Thoracic aorta (tissue), 2 donors: ENCODE results near the gene ZNF554. TPM values are rescaled to one million over a fixed set of nuclear protein-coding genes. Genes with fewer than 3 reads are reported as not detected.
A peak's percentile ranks its signal among the peaks of the same experiment; 100 is the strongest.

Source experiments
- ATAC-seq: fragments of 150-250 bp; one replicate; pipeline ENCODE4 v1.8.0; 2017; ENCODE audit warnings: low read depth; ENCODE audit not compliant: insufficient number of reproducible peaks, low FRiP score
- DNase-seq: peaks from one replicate; pipeline ENCODE4 v3.0.0-alpha.2; 2020; ENCODE audit warnings: low spot score
- H3K27ac ChIP-seq, 2 donors: fragments of 200-600 bp; sonication (generic); 1 replicate in 1 of 2; 2 replicates in 1 of 2; pipeline ENCODE4 v1.5.1; 2016; ENCODE audit warnings: mild to moderate bottlenecking in 2 of 2, moderate library complexity in 2 of 2
- H3K27me3 ChIP-seq: fragments of 200-600 bp; sonication (generic); replicated peaks from 2 replicates; pipeline ENCODE4 v1.6.0; 2016; ENCODE audit warnings: mild to moderate bottlenecking; ENCODE audit not compliant: insufficient read depth
- H3K36me3 ChIP-seq: fragments of 200-600 bp; sonication (generic); one replicate; pipeline ENCODE4 v1.5.1; 2016
- H3K4me1 ChIP-seq, 2 donors: fragments of 200-600 bp; sonication (generic); 1 replicate in 1 of 2; 2 replicates in 1 of 2; pipeline versions ENCODE4 v1.5.1 to v1.6.0; 2016; ENCODE audit warnings: low read depth in 2 of 2, mild to moderate bottlenecking in 1 of 2; ENCODE audit not compliant: control insufficient read depth in 1 of 2
- H3K4me3 ChIP-seq: fragments of 200-600 bp; sonication (generic); 2 replicates; pipeline ENCODE4 v1.5.1; 2016; ENCODE audit warnings: mild to moderate bottlenecking
- H3K9me3 ChIP-seq: fragments of 200-600 bp; sonication (generic); 2 replicates; pipeline ENCODE4 v1.5.1; 2016
- CTCF ChIP-seq: fragments of 200-600 bp; sonication (generic); IDR thresholded peaks from one replicate; pipeline ENCODE4 v1.5.1; 2019; ENCODE audit warnings: antibody characterized with exemption
- total RNA-seq, 2 donors: library from RNA; depleted of rRNA; stranded (reverse); fragments of >200 nt; gene quantifications; one replicate each; pipeline versions ENCODE4 v1.1.0 to v1.2.3, GENCODE V29; 2016

Gene ZNF554
- total RNA-seq, 2 donors from 2014 or later = 2.8 to 4.4 TPM

- Histone ChIP-seq H3K27ac (peak overlapping the region in 1 of 2 donors; percentile 36), H3K36me3 (no peaks in the 10 kb centered on the region), H3K4me3 (peak overlapping the region; percentile 29), H3K27me3 (no peaks in the 10 kb centered on the region), H3K4me1 (peaks cover 0 to 14% of the 10 kb centered on the region in 2 donors), H3K9me3 (no peaks in the 10 kb centered on the region)
- no peak for ATAC-seq
- no peak for TF ChIP-seq CTCF
- no peak for DNase-seq
Observed at GRCh38 chr19:2774953-2775555, 44.6 kb upstream of the ZNF554 start.

GRCh38 chr19:2775556-2776430, 43.9 kb upstream of the ZNF554 start:
- no peaks in the 10 kb centered on the region for H3K9me3 ChIP-seq
- DNase-seq (no peak), ATAC-seq (no peak)
- TF ChIP-seq CTCF = no peak
- H3K27me3 ChIP-seq = no peaks in the 10 kb centered on the region
- H3K27ac ChIP-seq = peak overlapping the region in 1 of 2 donors; percentile 36
- peaks cover 0 to 11% of the 10 kb centered on the region in 2 donors for H3K4me1 ChIP-seq
- peak overlapping the region; percentile 29 for H3K4me3 ChIP-seq
- H3K36me3 ChIP-seq = no peaks in the 10 kb centered on the region

GRCh38 chr19:2777952-2778683, 41.5 kb upstream of the ZNF554 start:
- DNase-seq (no peak), ATAC-seq (no peak)
- Histone ChIP-seq H3K4me3 (no peak overlapping the region), H3K36me3 (no peaks in the 10 kb centered on the region), H3K27me3 (no peaks in the 10 kb centered on the region), H3K4me1 (peaks cover 7 to 23% of the 10 kb centered on the region in 2 donors), H3K9me3 (no peaks in the 10 kb centered on the region), H3K27ac (no peak overlapping the region)
- TF ChIP-seq CTCF = no peak

GRCh38 chr19:2779121-2779740, 40.4 kb upstream of the ZNF554 start:
- H3K27me3 ChIP-seq = no peaks in the 10 kb centered on the region
- H3K27ac ChIP-seq = no peak overlapping the region
- H3K4me1 ChIP-seq = peaks cover 7 to 31% of the 10 kb centered on the region in 2 donors
- no peak for ATAC-seq
- DNase-seq = no peak
- no peak for TF ChIP-seq CTCF
- no peaks in the 10 kb centered on the region for H3K9me3 ChIP-seq
- H3K4me3 ChIP-seq = no peak overlapping the region
- no peaks in the 10 kb centered on the region for H3K36me3 ChIP-seq
